Progenitor cell of endocrine pancreas (in vitro differentiated cells): ENCODE measurements around the gene PCSK7. TPM values are rescaled to one million over a fixed set of nuclear protein-coding genes. Genes with fewer than 3 reads are reported as not detected.

ENCODE experiments used
- DNase-seq: peaks from one replicate; pipeline ENCODE4 v3.0.0; 2021; ENCODE audit warnings: low spot score; ENCODE audit not compliant: unreplicated experiment
- H3K27ac Mint-ChIP-seq: 2 replicates; pipeline ENCODE4 v1.8.0; 2021; ENCODE audit warnings: mild to moderate bottlenecking, moderate library complexity, mixed read lengths
- H3K27me3 Mint-ChIP-seq: 2 replicates; pipeline ENCODE4 v1.8.0; 2021; ENCODE audit warnings: mixed read lengths
- H3K36me3 Mint-ChIP-seq: 2 replicates; pipeline ENCODE4 v1.8.0; 2022; ENCODE audit warnings: mixed read lengths; ENCODE audit not compliant: insufficient read depth
- H3K4me1 Mint-ChIP-seq: 2 replicates; pipeline ENCODE4 v1.8.0; 2021; ENCODE audit warnings: low read depth, mixed read lengths
- H3K4me3 Mint-ChIP-seq: 2 replicates; pipeline ENCODE4 v1.8.0; 2021; ENCODE audit warnings: low read depth, mild to moderate bottlenecking, moderate library complexity, mixed read lengths
- H3K9me3 Mint-ChIP-seq: 2 replicates; pipeline ENCODE4 v1.8.0; 2021; ENCODE audit warnings: low read depth, mixed read lengths
- total RNA-seq: library from RNA; stranded (reverse); gene quantifications from 2 replicates; pipeline ENCODE4 v1.2.1, GENCODE V29; 2021
- TF ChIP-seq, protein P1 (sequence below): fragments of 200-600 bp; sonication (generic); IDR thresholded peaks from one replicate; pipeline ENCODE4 v1.5.0; 2021; ENCODE audit warnings: antibody characterized with exemption, mild to moderate bottlenecking; ENCODE audit not compliant: unreplicated experiment

The PCSK7 gene
- total RNA-seq, 1 donor from 2014 or later = 62.3 TPM

DNA sequence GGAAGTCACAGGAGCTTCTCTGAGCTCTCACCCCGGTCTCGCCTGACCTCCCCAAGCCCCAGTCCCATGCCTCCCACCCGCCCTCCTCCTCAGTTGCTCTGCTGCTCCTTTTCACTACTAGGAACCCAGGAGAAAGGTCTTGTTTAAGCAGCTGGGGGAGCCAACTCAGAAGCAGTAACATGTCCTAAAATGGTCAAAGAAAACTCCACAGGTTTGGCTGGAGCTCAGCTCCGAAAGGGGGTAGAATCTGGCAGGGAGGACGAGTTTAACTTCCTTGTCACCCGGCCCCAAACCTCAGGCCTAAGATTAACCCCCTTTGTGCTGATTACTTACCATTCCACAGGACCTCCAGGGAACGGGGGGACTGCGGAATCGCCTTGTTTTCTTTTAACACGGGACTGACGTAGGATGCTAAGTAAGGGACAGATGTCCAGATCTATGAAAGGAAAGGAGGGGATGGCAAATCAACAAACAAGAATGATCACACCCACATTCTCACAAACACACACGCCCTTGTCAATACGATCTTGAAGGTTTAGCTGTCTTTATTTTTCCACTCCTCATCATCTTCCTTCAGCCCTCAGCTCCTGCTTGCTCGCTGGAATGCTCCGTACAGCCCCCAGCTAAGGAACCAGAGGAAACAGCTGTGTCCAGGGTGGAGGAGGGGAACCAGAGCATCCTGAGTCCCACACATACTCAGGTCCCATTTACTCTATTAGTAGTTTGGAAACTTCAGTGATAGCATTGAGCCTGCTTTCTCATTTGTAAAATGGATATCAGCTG lies 13.5 kb downstream of the PCSK7 start:
- Mint-ChIP-seq H3K4me3 (no peak overlapping the region), H3K36me3 (peaks cover 11% of the 10 kb centered on the region), H3K27ac (no peak overlapping the region), H3K9me3 (no peaks in the 10 kb centered on the region), H3K4me1 (no peaks in the 10 kb centered on the region), H3K27me3 (no peaks in the 10 kb centered on the region)
- TF ChIP-seq, protein P1, sequence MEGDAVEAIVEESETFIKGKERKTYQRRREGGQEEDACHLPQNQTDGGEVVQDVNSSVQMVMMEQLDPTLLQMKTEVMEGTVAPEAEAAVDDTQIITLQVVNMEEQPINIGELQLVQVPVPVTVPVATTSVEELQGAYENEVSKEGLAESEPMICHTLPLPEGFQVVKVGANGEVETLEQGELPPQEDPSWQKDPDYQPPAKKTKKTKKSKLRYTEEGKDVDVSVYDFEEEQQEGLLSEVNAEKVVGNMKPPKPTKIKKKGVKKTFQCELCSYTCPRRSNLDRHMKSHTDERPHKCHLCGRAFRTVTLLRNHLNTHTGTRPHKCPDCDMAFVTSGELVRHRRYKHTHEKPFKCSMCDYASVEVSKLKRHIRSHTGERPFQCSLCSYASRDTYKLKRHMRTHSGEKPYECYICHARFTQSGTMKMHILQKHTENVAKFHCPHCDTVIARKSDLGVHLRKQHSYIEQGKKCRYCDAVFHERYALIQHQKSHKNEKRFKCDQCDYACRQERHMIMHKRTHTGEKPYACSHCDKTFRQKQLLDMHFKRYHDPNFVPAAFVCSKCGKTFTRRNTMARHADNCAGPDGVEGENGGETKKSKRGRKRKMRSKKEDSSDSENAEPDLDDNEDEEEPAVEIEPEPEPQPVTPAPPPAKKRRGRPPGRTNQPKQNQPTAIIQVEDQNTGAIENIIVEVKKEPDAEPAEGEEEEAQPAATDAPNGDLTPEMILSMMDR = no peak
- DNase-seq = no peak

DNA sequence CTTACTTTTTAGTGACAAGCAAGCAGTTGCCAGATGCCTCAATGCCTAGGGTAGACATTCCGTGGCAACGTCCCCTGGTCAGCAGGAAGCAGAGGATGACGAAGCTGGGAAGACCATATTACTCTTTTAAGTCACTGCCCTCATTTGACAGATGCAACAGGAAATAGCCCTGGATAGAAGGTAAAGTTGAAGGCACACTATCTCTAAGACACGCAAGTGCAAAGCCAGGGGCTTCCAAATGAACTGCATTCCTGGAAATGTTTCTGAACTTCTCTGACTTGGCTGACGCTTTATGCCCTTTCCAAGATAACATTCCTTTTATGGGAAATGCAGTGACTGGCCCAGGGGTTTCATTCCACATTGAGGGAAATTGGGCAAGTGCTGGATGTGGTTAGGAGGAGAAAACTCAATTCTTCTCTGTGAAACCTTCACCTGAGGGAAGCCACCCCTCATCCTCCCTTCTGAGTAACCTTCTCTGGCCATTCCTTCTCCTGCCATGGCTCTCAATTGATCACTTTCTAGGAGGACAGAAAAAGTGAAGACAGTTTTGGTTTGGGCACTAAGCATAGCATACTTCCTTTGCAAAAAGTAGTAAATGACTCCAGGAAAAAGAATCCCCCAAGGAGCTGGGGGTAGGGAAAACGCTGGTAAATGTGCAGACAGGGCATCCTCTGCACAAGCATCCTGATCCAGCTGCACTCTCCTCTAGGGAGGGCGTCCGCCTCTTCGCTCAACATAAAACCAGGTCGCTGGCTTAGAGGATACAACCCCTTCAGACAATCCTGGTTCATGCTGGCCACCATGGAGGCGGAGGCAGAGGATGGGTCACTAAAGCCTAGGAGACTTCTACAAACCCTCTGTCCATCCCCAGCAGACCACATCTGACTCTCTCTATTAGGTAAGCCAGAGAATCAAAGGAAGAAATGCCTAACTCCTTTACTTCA lies 14.5 kb downstream of the PCSK7 start:
- Mint-ChIP-seq H3K27me3 (no peaks in the 10 kb centered on the region), H3K9me3 (no peaks in the 10 kb centered on the region), H3K27ac (no peak overlapping the region), H3K4me1 (no peaks in the 10 kb centered on the region), H3K36me3 (peaks cover 15% of the 10 kb centered on the region), H3K4me3 (no peak overlapping the region)
- DNase-seq = no peak
- TF ChIP-seq, protein P1 = no peak

DNA sequence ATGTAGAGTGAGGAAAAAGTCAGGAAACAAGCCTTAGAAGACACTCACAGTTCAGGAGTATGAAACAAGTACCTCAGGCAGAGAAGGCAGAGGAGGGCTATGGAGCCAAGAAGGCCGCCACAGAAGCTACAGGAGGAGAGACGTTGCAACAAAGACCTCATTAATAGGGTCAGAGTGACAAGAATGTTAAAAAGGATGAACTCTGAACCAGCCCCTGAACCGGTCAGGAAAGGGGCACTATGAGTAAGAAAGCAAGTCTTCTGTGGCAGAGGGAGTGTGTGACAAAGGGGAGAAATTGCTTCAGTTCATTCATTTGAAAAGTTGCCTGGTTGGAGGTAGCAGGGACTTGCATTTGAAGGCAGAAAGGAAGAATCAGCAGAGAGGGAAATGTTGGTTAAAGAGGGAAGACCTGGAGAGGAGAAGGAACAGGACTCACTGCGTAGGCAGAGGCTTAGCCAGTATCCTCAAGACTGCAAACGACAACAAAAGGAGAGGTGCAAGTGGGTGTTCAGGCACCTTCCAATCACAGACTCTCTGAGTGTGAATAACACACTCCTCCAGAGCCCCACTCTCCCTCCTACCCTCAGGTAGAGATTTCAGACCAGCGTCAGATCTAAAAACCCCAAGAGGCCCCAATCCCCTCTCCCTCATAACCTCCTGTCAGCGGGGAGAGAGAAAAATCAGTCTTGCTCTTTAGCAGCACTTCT lies 17.3 kb downstream of the PCSK7 start:
- no peaks in the 10 kb centered on the region for H3K9me3 Mint-ChIP-seq

DNA sequence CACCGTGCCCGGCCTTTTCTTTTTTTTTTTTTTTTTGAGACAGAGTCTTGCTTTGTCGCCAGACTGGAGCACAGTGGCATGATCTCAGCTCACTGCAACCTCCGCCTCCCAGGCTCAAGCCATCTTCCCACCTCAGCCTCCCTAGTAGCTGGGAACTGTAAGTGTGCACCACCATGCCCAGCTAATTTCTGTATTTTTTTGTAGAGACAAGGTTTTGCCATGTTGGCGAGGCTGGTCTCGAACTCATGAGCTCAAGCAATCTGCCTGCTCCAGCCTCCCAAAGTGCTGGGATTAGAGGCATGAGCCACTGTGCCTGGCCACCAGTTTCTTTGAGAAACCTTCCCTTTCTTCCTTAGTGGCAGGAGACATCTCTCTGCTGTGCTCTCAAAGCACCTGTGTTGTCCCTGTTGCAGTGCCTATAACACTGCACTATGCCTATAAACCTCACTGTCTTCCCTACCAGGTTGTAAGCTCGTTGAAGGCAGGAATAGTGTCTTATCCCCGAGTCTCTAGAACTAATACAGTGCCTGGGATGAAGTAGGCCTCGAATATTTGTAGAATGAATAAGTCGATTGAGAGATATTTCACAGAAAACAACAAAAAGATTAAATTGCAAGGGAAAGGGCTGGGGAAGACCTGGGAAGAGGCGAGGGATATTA lies 19.0 kb downstream of the PCSK7 start:
- H3K27me3 Mint-ChIP-seq = no peaks in the 10 kb centered on the region
- no peaks in the 10 kb centered on the region for H3K9me3 Mint-ChIP-seq
- H3K4me3 Mint-ChIP-seq = no peak overlapping the region

More for the DNA sequence above, 17.3 kb downstream of the PCSK7 start:
- H3K27me3 Mint-ChIP-seq = no peaks in the 10 kb centered on the region
- H3K36me3 Mint-ChIP-seq = peaks cover 20% of the 10 kb centered on the region
- no peak overlapping the region for H3K4me3 Mint-ChIP-seq
- H3K27ac Mint-ChIP-seq = no peak overlapping the region
- DNase-seq = no peak
- H3K4me1 Mint-ChIP-seq = no peaks in the 10 kb centered on the region
- TF ChIP-seq, protein P1 = no peak

More for the DNA sequence above, 19.0 kb downstream of the PCSK7 start:
- Mint-ChIP-seq H3K36me3 (peaks cover 19% of the 10 kb centered on the region), H3K4me1 (no peaks in the 10 kb centered on the region), H3K27ac (no peak overlapping the region)
- no peak for DNase-seq
- TF ChIP-seq, protein P1 = no peak
